Mesenchymal stem cell (in vitro differentiated cells and primary cell): ENCODE results near the gene MICAL2.

Experiments used
- DNase-seq: peaks from one replicate; pipeline ENCODE4 v3.0.0-alpha.2; 2013
- H2AFZ ChIP-seq: one replicate; pipeline ENCODE4 v1.6.1; 2013; ENCODE audit warnings: low read depth, mild to moderate bottlenecking, control low read depth, inconsistent platforms, low read length, moderate library complexity
- H2AK5ac ChIP-seq: 2 replicates; pipeline ENCODE4 v1.6.1; 2013; ENCODE audit warnings: low read length, moderate library complexity, mild to moderate bottlenecking, inconsistent platforms; ENCODE audit not compliant: severe bottlenecking
- H2BK120ac ChIP-seq: one replicate; pipeline ENCODE4 v1.6.1; 2013; ENCODE audit warnings: low read depth, mild to moderate bottlenecking, inconsistent platforms, low read length, moderate library complexity
- H2BK12ac ChIP-seq, 2 experiments: one replicate each; pipeline ENCODE4 v1.6.1; 2013; ENCODE audit warnings: inconsistent platforms in 2 of 2, low read length in 2 of 2, mild to moderate bottlenecking in 2 of 2, moderate library complexity in 2 of 2, control low read depth in 1 of 2
- H2BK15ac ChIP-seq: one replicate; pipeline ENCODE4 v1.6.1; 2013; ENCODE audit warnings: mild to moderate bottlenecking, low read depth, inconsistent platforms; ENCODE audit not compliant: poor library complexity, severe bottlenecking
- H2BK5ac ChIP-seq: 2 replicates; pipeline ENCODE4 v1.6.1; 2013; ENCODE audit warnings: low read depth, mild to moderate bottlenecking, low read length, control low read depth, inconsistent platforms; ENCODE audit not compliant: poor library complexity, severe bottlenecking
- H3K14ac ChIP-seq, 2 experiments: one replicate each; pipeline ENCODE4 v1.6.1; 2013; ENCODE audit warnings: inconsistent platforms in 2 of 2, low read length in 2 of 2, control low read depth in 1 of 2, mild to moderate bottlenecking in 1 of 2, moderate library complexity in 1 of 2
- H3K18ac ChIP-seq, 2 experiments: one replicate each; pipeline ENCODE4 v1.6.1; 2013; ENCODE audit warnings: inconsistent platforms in 2 of 2, low read length in 2 of 2, control low read depth in 1 of 2, low read depth in 1 of 2, mild to moderate bottlenecking in 1 of 2
- H3K23ac ChIP-seq, 2 experiments: one replicate each; pipeline ENCODE4 v1.6.1; 2013; ENCODE audit warnings: inconsistent platforms in 2 of 2, low read length in 2 of 2, mild to moderate bottlenecking in 2 of 2, moderate library complexity in 2 of 2, control low read depth in 1 of 2
- H3K27ac ChIP-seq: 2 replicates; pipeline ENCODE4 v1.5.1; 2013; ENCODE audit warnings: mild to moderate bottlenecking, moderate library complexity, low read length, control low read depth, inconsistent platforms; ENCODE audit not compliant: poor library complexity, severe bottlenecking
- H3K27me3 ChIP-seq, 2 experiments: 2 replicates each; pipeline versions ENCODE4 v1.6.1 to v1.7.0; 2013; ENCODE audit warnings: low read length in 2 of 2, mild to moderate bottlenecking in 2 of 2, moderate library complexity in 2 of 2, control low read depth in 1 of 2, inconsistent platforms in 1 of 2; ENCODE audit not compliant: control insufficient read depth in 1 of 2, insufficient read depth in 1 of 2
- H3K36me3 ChIP-seq, 2 experiments: 2 replicates each; pipeline versions ENCODE4 v1.6.1 to v1.7.0; 2013; ENCODE audit warnings: low read length in 2 of 2, control low read depth in 1 of 2, inconsistent platforms in 1 of 2, low read depth in 1 of 2, mild to moderate bottlenecking in 1 of 2; ENCODE audit not compliant: insufficient read depth in 2 of 2, control insufficient read depth in 1 of 2
- H3K4ac ChIP-seq, 2 experiments: one replicate each; pipeline ENCODE4 v1.6.1; 2013; ENCODE audit warnings: inconsistent platforms in 2 of 2, low read length in 2 of 2, mild to moderate bottlenecking in 2 of 2, moderate library complexity in 2 of 2, control low read depth in 1 of 2, low read depth in 1 of 2
- H3K4me1 ChIP-seq: 2 replicates; pipeline ENCODE4 v1.6.1; 2013; ENCODE audit warnings: low read depth, low read length, control low read depth; ENCODE audit not compliant: control insufficient read depth, insufficient read depth
- H3K4me2 ChIP-seq: 2 replicates; pipeline ENCODE4 v1.6.1; 2013; ENCODE audit warnings: low read length, mild to moderate bottlenecking, inconsistent platforms; ENCODE audit not compliant: poor library complexity, severe bottlenecking
- H3K4me3 ChIP-seq, 2 experiments: 2 replicates each; pipeline versions ENCODE4 v1.5.1 to v1.7.0; 2013; ENCODE audit warnings: low read length in 2 of 2, mild to moderate bottlenecking in 2 of 2, control low read depth in 1 of 2, low read depth in 1 of 2; ENCODE audit not compliant: insufficient read depth in 1 of 2
- H3K79me1 ChIP-seq: replicated peaks from 2 replicates; pipeline ENCODE4 v1.6.1; 2013; ENCODE audit warnings: mild to moderate bottlenecking, control low read depth, low read length, inconsistent platforms; ENCODE audit not compliant: poor library complexity, severe bottlenecking
- H3K9ac ChIP-seq: 2 replicates; pipeline ENCODE4 v1.7.0; 2013; ENCODE audit warnings: mild to moderate bottlenecking, low read length, moderate library complexity
- H3K9me3 ChIP-seq: 2 replicates; pipeline ENCODE4 v1.7.0; 2013; ENCODE audit warnings: mild to moderate bottlenecking, low read length; ENCODE audit not compliant: control insufficient read depth
- H4K8ac ChIP-seq: one replicate; pipeline ENCODE4 v1.6.1; 2013; ENCODE audit warnings: inconsistent platforms, mild to moderate bottlenecking, low read length, moderate library complexity
- H4K91ac ChIP-seq: one replicate; pipeline ENCODE4 v1.6.1; 2013; ENCODE audit warnings: mild to moderate bottlenecking, low read length, inconsistent platforms
- whole genome bisulfite sequencing: methylation state at CpG from one replicate; pipeline ENCODE4 v1.1.7; 2013; ENCODE audit warnings: mixed read lengths; 5-methylcytosine and 5-hydroxymethylcytosine counted together

MICAL2 gene

DNA sequence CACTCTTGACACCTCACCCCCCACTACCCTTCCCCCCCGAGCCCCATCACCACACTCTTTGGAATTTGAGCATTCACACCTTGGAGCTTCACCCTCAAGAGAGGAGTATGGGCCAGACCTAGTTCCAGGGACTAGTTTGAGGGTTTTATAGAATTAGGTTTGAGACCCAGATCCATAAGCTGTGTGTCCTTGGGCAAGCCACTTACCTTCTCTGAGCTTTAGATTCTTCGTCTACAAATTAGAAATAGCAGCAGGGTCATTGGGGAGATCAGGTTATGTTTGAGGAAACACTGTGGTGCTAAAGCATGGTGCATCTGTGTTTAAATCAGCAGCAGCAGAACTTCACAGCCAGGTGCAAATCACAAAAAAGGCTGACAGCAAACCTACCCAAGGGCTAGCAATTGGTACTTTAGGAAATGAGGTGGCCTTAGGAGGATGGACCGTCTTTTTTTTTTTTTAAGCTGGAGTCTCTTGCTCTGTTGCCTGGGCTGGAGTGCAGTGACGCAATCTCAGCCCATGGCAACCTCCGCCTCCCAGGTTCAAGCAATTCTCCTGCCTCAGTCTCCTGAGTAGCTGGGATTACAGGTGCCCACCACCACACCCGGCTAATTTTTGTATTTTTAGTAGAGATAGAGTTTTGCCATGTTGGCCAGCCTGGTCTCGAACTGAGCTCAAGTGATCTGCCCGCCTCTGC, 114.8 kb downstream of the MICAL2 start:
- Histone ChIP-seq H3K4me3 (no peak overlapping the region), H3K9ac (no peak overlapping the region), H2AFZ (no peak overlapping the region), H2BK120ac (no peak overlapping the region), H3K14ac (no peak overlapping the region), H3K27me3 (no peaks in the 10 kb centered on the region), H3K4me1 (peaks cover 25% of the 10 kb centered on the region), H3K4ac (no peak overlapping the region), H3K79me1 (peaks cover 10% of the 10 kb centered on the region), H2BK5ac (no peak overlapping the region), H3K4me2 (no peak overlapping the region), H2BK12ac (no peak overlapping the region), H3K36me3 (peaks cover 70 to 76% of the 10 kb centered on the region in 2 experiments), H2AK5ac (no peak overlapping the region), H3K9me3 (no peaks in the 10 kb centered on the region), H4K8ac (no peak overlapping the region), H4K91ac (no peak overlapping the region), H3K27ac (peak overlapping the region; percentile 20), H3K18ac (no peak overlapping the region), H2BK15ac (no peak overlapping the region), H3K23ac (no peak overlapping the region)
- 90% methylated on average over 4 of the region's 8 CpGs for WGBS
- DNase-seq, result no peak

DNA sequence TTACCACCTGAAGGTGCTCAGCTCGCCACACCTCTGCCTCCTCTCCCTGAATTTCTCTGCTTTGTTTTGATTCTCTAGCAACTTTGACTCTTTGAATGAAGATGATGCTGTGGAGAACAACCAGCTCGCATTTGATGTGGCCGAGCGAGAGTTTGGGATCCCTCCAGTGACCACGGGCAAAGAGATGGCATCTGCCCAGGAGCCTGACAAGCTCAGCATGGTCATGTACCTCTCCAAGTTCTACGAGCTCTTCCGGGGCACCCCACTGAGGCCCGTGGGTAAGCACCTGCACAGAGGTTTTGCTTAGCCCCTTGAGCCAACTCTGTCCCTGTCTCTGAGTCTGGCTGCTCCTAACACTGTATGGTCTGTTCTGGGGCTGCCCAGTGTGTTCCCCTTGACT, 115.7 kb downstream of the MICAL2 start:
- Histone ChIP-seq H3K4ac (no peak overlapping the region), H4K8ac (no peak overlapping the region), H4K91ac (no peak overlapping the region), H2BK5ac (no peak overlapping the region), H2BK12ac (no peak overlapping the region), H3K14ac (no peak overlapping the region), H3K36me3 (peaks cover 68 to 85% of the 10 kb centered on the region in 2 experiments), H3K79me1 (peaks cover 8% of the 10 kb centered on the region), H3K9ac (no peak overlapping the region), H3K4me1 (peaks cover 25% of the 10 kb centered on the region), H3K27ac (no peak overlapping the region), H2BK15ac (no peak overlapping the region), H3K18ac (no peak overlapping the region), H3K9me3 (no peaks in the 10 kb centered on the region), H2AK5ac (no peak overlapping the region), H3K4me3 (no peak overlapping the region), H2BK120ac (no peak overlapping the region), H3K4me2 (no peak overlapping the region), H3K23ac (no peak overlapping the region), H3K27me3 (no peaks in the 10 kb centered on the region), H2AFZ (no peak overlapping the region)
- DNase-seq, result no peak
- 96% methylated on average over 8 of the region's 8 CpGs for WGBS

GRCh38 chr11:12229450-12230229, 119.2 kb downstream of the MICAL2 start:
- no peak overlapping the region for H3K18ac ChIP-seq
- no peak overlapping the region for H2AFZ ChIP-seq
- H3K14ac ChIP-seq, result no peak overlapping the region
- 87% methylated on average over 5 of the region's 7 CpGs for WGBS
- no peak overlapping the region for H3K27ac ChIP-seq
- H3K9me3 ChIP-seq, result no peaks in the 10 kb centered on the region
- peaks cover 14% of the 10 kb centered on the region for H3K79me1 ChIP-seq
- no peak for DNase-seq
- no peak overlapping the region for H3K9ac ChIP-seq
- no peak overlapping the region for H2BK120ac ChIP-seq
- H3K36me3 ChIP-seq, result peaks cover 51 to 60% of the 10 kb centered on the region in 2 experiments
- no peaks in the 10 kb centered on the region for H3K27me3 ChIP-seq
- H3K23ac ChIP-seq, result no peak overlapping the region
- H2BK15ac ChIP-seq, result no peak overlapping the region
- no peak overlapping the region for H3K4me2 ChIP-seq
- no peak overlapping the region for H2BK12ac ChIP-seq
- peaks cover under 1% of the 10 kb centered on the region for H3K4me1 ChIP-seq
- H4K8ac ChIP-seq, result no peak overlapping the region
- H3K4ac ChIP-seq, result no peak overlapping the region
- no peak overlapping the region for H2AK5ac ChIP-seq
- no peak overlapping the region for H2BK5ac ChIP-seq
- no peak overlapping the region for H4K91ac ChIP-seq
- H3K4me3 ChIP-seq, result no peak overlapping the region

- H3K9ac ChIP-seq, result peak overlapping the region; percentile 62
- H4K8ac ChIP-seq, result no peak overlapping the region
- no peak overlapping the region for H3K4ac ChIP-seq
- no peak overlapping the region for H3K4me2 ChIP-seq
- peaks cover 12% of the 10 kb centered on the region for H3K4me1 ChIP-seq
- WGBS, result 76% methylated on average over 1 of the region's 1 CpG
- H4K91ac ChIP-seq, result no peak overlapping the region
- no peaks in the 10 kb centered on the region for H3K9me3 ChIP-seq
- no peak overlapping the region for H3K4me3 ChIP-seq
- H2AFZ ChIP-seq, result no peak overlapping the region
- H3K79me1 ChIP-seq, result peaks cover 10% of the 10 kb centered on the region
- H3K36me3 ChIP-seq, result peaks cover 45 to 46% of the 10 kb centered on the region in 2 experiments
- no peak overlapping the region for H2BK120ac ChIP-seq
- H2BK15ac ChIP-seq, result no peak overlapping the region
- H3K27me3 ChIP-seq, result no peaks in the 10 kb centered on the region
- no peak overlapping the region for H2BK5ac ChIP-seq
- H2BK12ac ChIP-seq, result no peak overlapping the region
- H3K14ac ChIP-seq, result no peak overlapping the region
- H3K23ac ChIP-seq, result no peak overlapping the region
- peak overlapping the region; percentile 78 for H3K27ac ChIP-seq
- H3K18ac ChIP-seq, result no peak overlapping the region
- H2AK5ac ChIP-seq, result peak overlapping the region; percentile 28
- no peak for DNase-seq
These were observed 121.8 kb downstream of the MICAL2 start for GRCh38 chr11:12232160-12232559.
